ENCODE data around the gene TMEM86A. TPM values are rescaled to one million over a fixed set of nuclear protein-coding genes. Genes with fewer than 3 reads are reported as not detected.
A peak's percentile ranks its signal among the peaks of the same experiment; 100 is the strongest.

TMEM86A gene
- total RNA-seq, 1 donor from 2014 or later, result 4.3 TPM

- peak; percentile 63 for DNase-seq (ENCODE audit: low spot score)
These were observed 1.3 kb downstream of the TMEM86A start for GRCh38 chr11:18699848-18700261.

- no peak for DNase-seq (ENCODE audit: low spot score)
These were observed 1.8 kb downstream of the TMEM86A start for GRCh38 chr11:18700375-18700774.

GRCh38 chr11:18700872-18701271 is 2.3 kb downstream of the TMEM86A start:
- DNase-seq (ENCODE audit: low spot score), result no peak

- DNase-seq (ENCODE audit: low spot score), result no peak
These were observed 3.1 kb downstream of the TMEM86A start for GRCh38 chr11:18701614-18702216.

- no peak for DNase-seq (ENCODE audit: low spot score)
These were observed 4.6 kb downstream of the TMEM86A start for GRCh38 chr11:18703001-18703763.

- DNase-seq (ENCODE audit: low spot score), result no peak
These were observed 5.6 kb downstream of the TMEM86A start for GRCh38 chr11:18704045-18704645.

- peak; percentile 78 for DNase-seq (ENCODE audit: low spot score)
These were observed 6.1 kb downstream of the TMEM86A start for GRCh38 chr11:18704698-18705097.

GRCh38 chr11:18705651-18706281 is 7.2 kb downstream of the TMEM86A start:
- peak; percentile 44 for DNase-seq (ENCODE audit: low spot score)

GRCh38 chr11:18706330-18707243 is 8.0 kb downstream of the TMEM86A start:
- DNase-seq (ENCODE audit: low spot score), result peak; percentile 90

GRCh38 chr11:18707811-18708340 is 9.3 kb downstream of the TMEM86A start:
- DNase-seq (ENCODE audit: low spot score), result no peak

- no peak for DNase-seq (ENCODE audit: low spot score)
These were observed 10.8 kb downstream of the TMEM86A start for GRCh38 chr11:18709414-18709813.

GRCh38 chr11:18710545-18710944 is 12.0 kb downstream of the TMEM86A start:
- DNase-seq (ENCODE audit: low spot score), result no peak

- DNase-seq (ENCODE audit: low spot score), result no peak
These were observed 15.3 kb downstream of the TMEM86A start for GRCh38 chr11:18713646-18714442.

GRCh38 chr11:18714443-18714780 is 15.8 kb downstream of the TMEM86A start:
- DNase-seq (ENCODE audit: low spot score), result no peak

- DNase-seq (ENCODE audit: low spot score), result no peak
These were observed 16.9 kb downstream of the TMEM86A start for GRCh38 chr11:18715476-18715875.

- peak; percentile 96 for DNase-seq (ENCODE audit: low spot score)
These were observed 21.7 kb downstream of the TMEM86A start for GRCh38 chr11:18720091-18720807.

- DNase-seq (ENCODE audit: low spot score), result peak; percentile 94
These were observed 22.4 kb downstream of the TMEM86A start for GRCh38 chr11:18720808-18721560.

GRCh38 chr11:18721561-18722292 is 23.1 kb downstream of the TMEM86A start:
- DNase-seq (ENCODE audit: low spot score), result peak; percentile 52
